ENCODE results near the gene SERAC1.

SERAC1 gene

GRCh38 chr6:158124288-158124687 lies 43.8 kb downstream of the SERAC1 start:
- no peak for DNase-seq (ENCODE audit: low read depth in 1 of 2, low spot score in 1 of 2)

GRCh38 chr6:158122048-158122447 lies 46.0 kb downstream of the SERAC1 start:
- DNase-seq (ENCODE audit: low read depth in 1 of 2, low spot score in 1 of 2), result no peak

- no peak for DNase-seq (ENCODE audit: low read depth in 1 of 2, low spot score in 1 of 2)
These were observed 46.7 kb downstream of the SERAC1 start for GRCh38 chr6:158121335-158121734.

GRCh38 chr6:158118886-158119285 lies 49.2 kb downstream of the SERAC1 start:
- no peak for DNase-seq (ENCODE audit: low read depth in 1 of 2, low spot score in 1 of 2)

GRCh38 chr6:158115508-158115907 lies 52.6 kb downstream of the SERAC1 start:
- DNase-seq (ENCODE audit: low read depth in 1 of 2, low spot score in 1 of 2), result no peak

GRCh38 chr6:158115102-158115501 lies 53.0 kb downstream of the SERAC1 start:
- DNase-seq (ENCODE audit: low read depth in 1 of 2, low spot score in 1 of 2), result no peak

- no peak for DNase-seq (ENCODE audit: low read depth in 1 of 2, low spot score in 1 of 2)
These were observed 54.3 kb downstream of the SERAC1 start for GRCh38 chr6:158113802-158114201.

- no peak for DNase-seq (ENCODE audit: low read depth in 1 of 2, low spot score in 1 of 2)
These were observed 56.1 kb downstream of the SERAC1 start for GRCh38 chr6:158111987-158112386.

GRCh38 chr6:158110986-158111385 lies 57.1 kb downstream of the SERAC1 start:
- DNase-seq (ENCODE audit: low read depth in 1 of 2, low spot score in 1 of 2), result no peak

GRCh38 chr6:158109748-158110147 lies 58.3 kb downstream of the SERAC1 start:
- DNase-seq (ENCODE audit: low read depth in 1 of 2, low spot score in 1 of 2), result no peak

GRCh38 chr6:158104696-158105095 lies 63.4 kb downstream of the SERAC1 start:
- no peak for DNase-seq (ENCODE audit: low read depth in 1 of 2, low spot score in 1 of 2)

GRCh38 chr6:158103228-158103627 lies 64.8 kb downstream of the SERAC1 start:
- no peak for DNase-seq (ENCODE audit: low read depth in 1 of 2, low spot score in 1 of 2)

- DNase-seq (ENCODE audit: low read depth in 1 of 2, low spot score in 1 of 2), result no peak
These were observed 72.4 kb downstream of the SERAC1 start for GRCh38 chr6:158095671-158096070.

GRCh38 chr6:158095031-158095430 lies 73.0 kb downstream of the SERAC1 start:
- no peak for DNase-seq (ENCODE audit: low read depth in 1 of 2, low spot score in 1 of 2)

- no peak for DNase-seq (ENCODE audit: low read depth in 1 of 2, low spot score in 1 of 2)
These were observed 75.3 kb downstream of the SERAC1 start for GRCh38 chr6:158092806-158093205.

GRCh38 chr6:158087224-158087867 lies 80.7 kb downstream of the SERAC1 start:
- DNase-seq (ENCODE audit: low read depth in 1 of 2, low spot score in 1 of 2), result no peak

GRCh38 chr6:158086504-158087223 lies 81.4 kb downstream of the SERAC1 start:
- DNase-seq (ENCODE audit: low read depth in 1 of 2, low spot score in 1 of 2), result no peak

- no peak for DNase-seq (ENCODE audit: low read depth in 1 of 2, low spot score in 1 of 2)
These were observed 82.0 kb downstream of the SERAC1 start for GRCh38 chr6:158086054-158086503.

- no peak for DNase-seq (ENCODE audit: low read depth in 1 of 2, low spot score in 1 of 2)
These were observed 82.6 kb downstream of the SERAC1 start for GRCh38 chr6:158085261-158086053.

GRCh38 chr6:158083455-158084325 lies 84.4 kb downstream of the SERAC1 start:
- DNase-seq (ENCODE audit: low read depth in 1 of 2, low spot score in 1 of 2), result no peak

- DNase-seq (ENCODE audit: low read depth in 1 of 2, low spot score in 1 of 2), result no peak
These were observed 86.5 kb downstream of the SERAC1 start for GRCh38 chr6:158081657-158081935.

Measured in activated CD4-positive, alpha-beta T cell treated with anti-CD3 and anti-CD28 coated beads, Interleukin-2, amount 50 U/mL, for 24 hours (primary cell).